Vagina (tissue), 2 donors: ENCODE results near the gene LYRM9. TPM values are rescaled to one million over a fixed set of nuclear protein-coding genes. Genes with fewer than 3 reads are reported as not detected.
A peak's percentile ranks its signal among the peaks of the same experiment; 100 is the strongest.
"Not testable (repeated sequence)": the region's sequence is repeated elsewhere in the genome, so short reads cannot be mapped to it uniquely, and the experiment has no call there.

Experiments
- DNase-seq, 2 donors: peaks; one replicate each; pipeline ENCODE4 v3.0.0-alpha.2; 2017; ENCODE audit errors: extremely low spot score in 2 of 2
- H3K27ac ChIP-seq: fragments of 200-600 bp; sonication (generic); one replicate; pipeline ENCODE4 v1.5.1; 2019
- H3K27me3 ChIP-seq: fragments of 200-600 bp; sonication (generic); one replicate; pipeline ENCODE4 v1.5.1; 2019
- H3K36me3 ChIP-seq, 2 donors: fragments of 200-600 bp; sonication (generic); one replicate each; pipeline ENCODE4 v1.5.1; 2017 to 2019
- H3K4me1 ChIP-seq: fragments of 200-600 bp; sonication (generic); one replicate; pipeline ENCODE4 v1.5.1; 2019
- H3K4me3 ChIP-seq, 2 donors: fragments of 200-600 bp; sonication (generic); 1 replicate in 1 of 2; 2 replicates in 1 of 2; pipeline ENCODE4 v1.5.1; 2016 to 2019
- H3K9me3 ChIP-seq: fragments of 200-600 bp; sonication (generic); one replicate; pipeline ENCODE4 v1.5.1; 2019
- POLR2A ChIP-seq, 2 donors: fragments of 450-650 bp; IDR thresholded peaks; one replicate each; pipeline ENCODE4 v1.6.1; 2017; ENCODE audit warnings: antibody characterized with exemption in 2 of 2, mild to moderate bottlenecking in 2 of 2, moderate library complexity in 2 of 2
- POLR2AphosphoS5 ChIP-seq, 2 donors: sonication (generic); formaldehyde crosslinking; IDR thresholded peaks; one replicate each; pipeline ENCODE4 v1.9.0; 2017; ENCODE audit warnings: antibody characterized with exemption in 2 of 2, mild to moderate bottlenecking in 2 of 2, low read depth in 1 of 2; ENCODE audit not compliant: insufficient read depth in 1 of 2
- intact Hi-C: fragments of 100-400 bp; cut with DNase I; formaldehyde crosslinking; loops from one replicate; pipeline ENCODE4 v1.15.1; 2023
- total RNA-seq: library from RNA; depleted of rRNA; stranded (reverse); fragments of >200 nt; gene quantifications from one replicate; pipeline ENCODE4 v1.2.3, GENCODE V29; 2016
- TF ChIP-seq, protein P1 (sequence below), 3 experiments: fragments of 450-650 bp in 2 of 3; fragments of 200-600 bp in 1 of 3; sonication (generic) in 1 of 3; IDR thresholded peaks; one replicate each; pipeline ENCODE4 v1.5.1; 2017 to 2019; ENCODE audit warnings: antibody characterized with exemption in 3 of 3, mild to moderate bottlenecking in 2 of 3, moderate library complexity in 2 of 3

The LYRM9 gene
- total RNA-seq, 1 donor from 2014 or later: 4.2 TPM

DNA sequence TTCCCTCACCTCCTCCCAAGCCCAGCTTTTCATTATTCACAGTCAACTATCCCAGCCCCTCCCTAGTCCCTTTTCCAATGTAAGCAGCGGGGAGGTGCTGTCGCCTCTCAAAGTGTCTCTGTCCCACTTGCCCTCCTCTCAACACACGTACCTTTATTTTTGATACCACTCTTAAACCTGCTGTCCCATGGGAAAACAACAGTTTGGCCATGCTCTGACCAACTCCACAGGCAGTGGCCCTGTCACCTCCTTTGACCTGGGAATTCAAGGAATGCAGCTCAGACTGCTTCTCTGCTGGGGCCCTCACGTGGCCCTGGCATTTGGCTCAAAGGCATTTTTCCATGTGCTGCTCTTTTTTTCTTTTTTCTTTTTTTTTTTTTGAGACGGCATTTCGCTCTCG lies 4.2 kb downstream of the LYRM9 start:
- Histone ChIP-seq H3K36me3 (no peaks in the 10 kb centered on the region), H3K27ac (no peak overlapping the region), H3K9me3 (no peaks in the 10 kb centered on the region), H3K4me3 (no peak overlapping the region), H3K27me3 (no peaks in the 10 kb centered on the region), H3K4me1 (peaks cover 8% of the 10 kb centered on the region)
- TF ChIP-seq POLR2A (IDR thresholded peaks at IDR 0.05) (no peak), POLR2AphosphoS5 (IDR thresholded peaks at IDR 0.05; ENCODE audit: insufficient read depth in 1 of 2, low read depth in 1 of 2) (no peak)
- TF ChIP-seq, protein P1, sequence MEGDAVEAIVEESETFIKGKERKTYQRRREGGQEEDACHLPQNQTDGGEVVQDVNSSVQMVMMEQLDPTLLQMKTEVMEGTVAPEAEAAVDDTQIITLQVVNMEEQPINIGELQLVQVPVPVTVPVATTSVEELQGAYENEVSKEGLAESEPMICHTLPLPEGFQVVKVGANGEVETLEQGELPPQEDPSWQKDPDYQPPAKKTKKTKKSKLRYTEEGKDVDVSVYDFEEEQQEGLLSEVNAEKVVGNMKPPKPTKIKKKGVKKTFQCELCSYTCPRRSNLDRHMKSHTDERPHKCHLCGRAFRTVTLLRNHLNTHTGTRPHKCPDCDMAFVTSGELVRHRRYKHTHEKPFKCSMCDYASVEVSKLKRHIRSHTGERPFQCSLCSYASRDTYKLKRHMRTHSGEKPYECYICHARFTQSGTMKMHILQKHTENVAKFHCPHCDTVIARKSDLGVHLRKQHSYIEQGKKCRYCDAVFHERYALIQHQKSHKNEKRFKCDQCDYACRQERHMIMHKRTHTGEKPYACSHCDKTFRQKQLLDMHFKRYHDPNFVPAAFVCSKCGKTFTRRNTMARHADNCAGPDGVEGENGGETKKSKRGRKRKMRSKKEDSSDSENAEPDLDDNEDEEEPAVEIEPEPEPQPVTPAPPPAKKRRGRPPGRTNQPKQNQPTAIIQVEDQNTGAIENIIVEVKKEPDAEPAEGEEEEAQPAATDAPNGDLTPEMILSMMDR (IDR thresholded peaks at IDR 0.05): no peak
- no peak for DNase-seq
- intact Hi-C loops: no loop called here

DNA sequence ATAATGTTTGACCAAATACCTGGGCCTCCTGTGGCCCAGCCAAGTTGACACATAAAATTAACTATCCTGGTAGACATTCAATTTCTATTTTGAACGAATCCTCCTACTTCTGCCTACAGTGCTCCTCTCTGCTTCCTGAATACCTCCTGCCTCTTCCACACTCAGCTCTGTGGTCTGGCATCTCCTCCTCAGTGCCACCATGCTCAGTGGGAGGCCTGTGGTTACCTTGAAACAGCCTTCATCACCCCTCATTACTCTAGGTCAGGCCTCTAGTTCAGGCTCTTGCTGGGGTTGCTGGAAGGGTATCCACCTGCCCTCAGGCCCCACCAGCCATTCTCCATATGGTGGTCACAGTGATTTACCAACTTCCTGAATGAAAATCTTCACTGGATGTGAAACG lies 5.1 kb downstream of the LYRM9 start:
- DNase-seq: no peak
- H3K4me3 ChIP-seq: no peak overlapping the region
- H3K27ac ChIP-seq: no peak overlapping the region
- no peaks in the 10 kb centered on the region for H3K36me3 ChIP-seq
- intact Hi-C loops: no loop called here
- TF ChIP-seq POLR2AphosphoS5 (IDR thresholded peaks at IDR 0.05; ENCODE audit: insufficient read depth in 1 of 2, low read depth in 1 of 2): no peak
- TF ChIP-seq POLR2A (IDR thresholded peaks at IDR 0.05): no peak
- TF ChIP-seq, protein P1 (IDR thresholded peaks at IDR 0.05): no peak
- no peaks in the 10 kb centered on the region for H3K9me3 ChIP-seq
- H3K4me1 ChIP-seq: peaks cover 8% of the 10 kb centered on the region
- H3K27me3 ChIP-seq: no peaks in the 10 kb centered on the region

DNA sequence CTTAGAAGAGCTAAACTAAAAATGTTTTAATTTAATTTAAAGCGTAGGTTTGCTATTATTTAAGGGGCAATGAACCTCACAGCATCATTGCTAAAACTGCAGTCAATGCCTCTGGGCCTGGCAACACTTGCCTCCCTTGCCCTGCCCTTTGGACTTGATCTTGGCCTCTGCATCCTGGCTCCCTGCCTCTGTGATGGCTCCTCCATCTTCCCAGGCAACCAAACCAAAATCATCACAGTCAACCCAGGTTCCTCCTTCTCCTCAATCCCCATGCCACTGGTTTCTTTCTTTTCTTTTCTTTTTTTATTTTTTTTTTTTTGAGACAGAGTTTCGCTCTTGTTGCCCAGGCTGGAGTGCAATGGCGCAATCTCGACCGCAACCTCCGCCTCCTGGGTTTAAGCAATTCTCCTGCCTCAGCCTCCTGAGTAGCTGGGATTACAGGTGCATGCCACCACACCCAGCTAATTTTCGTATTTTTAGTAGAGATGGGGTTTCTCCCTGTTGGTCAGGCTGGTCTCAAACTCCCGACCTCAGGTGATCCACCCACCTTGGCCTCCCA lies 6.7 kb downstream of the LYRM9 start:
- H3K4me1 ChIP-seq, H3K9me3 ChIP-seq, H3K27ac ChIP-seq, H3K27me3 ChIP-seq, DNase-seq, H3K36me3 ChIP-seq, H3K4me3 ChIP-seq, intact Hi-C loops: not testable (repeated sequence)

DNA sequence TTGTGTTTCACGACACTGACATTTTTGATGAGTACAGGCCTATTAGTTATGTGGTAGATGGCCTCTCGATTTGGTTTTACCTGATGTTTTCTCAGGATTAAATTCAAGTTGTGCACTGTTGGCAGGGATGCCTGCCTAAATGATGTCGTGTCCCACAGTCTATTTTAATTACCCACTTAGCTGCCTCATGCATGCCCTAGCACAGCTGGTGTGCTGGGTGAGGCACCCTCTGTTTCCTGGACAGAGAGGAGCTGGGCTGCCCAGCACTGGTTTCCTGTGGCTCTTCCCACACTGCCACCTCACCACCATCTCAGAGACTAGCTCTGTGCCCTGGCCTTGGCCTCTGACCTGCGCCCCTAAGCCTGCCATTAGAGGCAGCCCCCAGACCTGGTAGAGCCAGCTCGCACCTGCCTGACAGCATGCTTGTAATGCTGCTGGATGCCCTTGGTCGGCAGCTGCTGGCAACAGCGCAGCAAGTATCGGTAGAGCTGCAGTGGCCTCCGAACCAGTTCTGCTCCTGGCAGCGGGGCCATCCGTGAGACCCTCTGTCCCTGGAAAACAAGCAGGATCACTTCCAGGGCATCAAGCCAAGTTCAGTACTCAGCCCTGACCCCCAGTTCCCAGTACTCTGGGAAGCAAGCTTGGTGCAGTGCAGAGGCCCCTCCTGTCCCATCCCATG lies 10.9 kb downstream of the LYRM9 start:
- no peak for TF ChIP-seq POLR2A (IDR thresholded peaks at IDR 0.05)
- TF ChIP-seq, protein P1 (IDR thresholded peaks at IDR 0.05): no peak
- TF ChIP-seq POLR2AphosphoS5 (IDR thresholded peaks at IDR 0.05; ENCODE audit: insufficient read depth in 1 of 2, low read depth in 1 of 2): no peak
- Histone ChIP-seq H3K27ac (no peak overlapping the region), H3K9me3 (no peaks in the 10 kb centered on the region), H3K4me3 (no peak overlapping the region), H3K27me3 (no peaks in the 10 kb centered on the region), H3K36me3 (no peaks in the 10 kb centered on the region), H3K4me1 (no peaks in the 10 kb centered on the region)
- intact Hi-C loops: loop anchor here (5.0 kb wide), 1 partner anchor 70 kb away; no protein-coding TSS in a partner anchor
- no peak for DNase-seq

DNA sequence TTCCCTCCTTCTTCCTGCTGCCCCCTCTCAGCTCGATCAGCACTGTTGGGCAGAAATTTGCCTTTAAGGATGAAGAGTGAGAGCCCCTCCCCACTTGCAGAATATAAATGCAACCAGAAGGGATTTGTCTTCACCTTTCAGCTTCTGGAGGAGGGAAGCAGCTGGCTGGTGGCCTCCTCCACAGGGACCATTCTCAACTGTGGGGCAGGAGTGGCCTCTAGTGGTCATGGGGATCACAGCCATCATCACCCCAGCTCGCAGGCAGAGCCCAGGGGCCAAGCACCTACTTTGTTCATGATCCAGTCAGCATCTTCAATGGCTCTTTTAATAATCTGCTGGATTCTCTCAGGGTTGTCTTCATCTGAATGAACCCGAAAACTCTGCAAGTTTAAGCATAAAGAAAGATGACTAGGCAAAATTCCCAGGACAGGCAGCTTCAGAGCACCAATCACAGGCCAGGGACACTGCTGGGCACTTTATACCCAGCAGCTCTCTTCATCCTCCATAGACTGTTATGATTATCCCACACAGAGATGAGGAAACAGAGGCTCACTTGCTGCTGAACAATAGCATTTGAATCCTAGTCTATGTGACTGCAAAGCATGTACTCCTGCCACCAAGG lies 13.1 kb downstream of the LYRM9 start:
- Histone ChIP-seq H3K27ac (no peak overlapping the region), H3K4me1 (no peaks in the 10 kb centered on the region), H3K36me3 (no peaks in the 10 kb centered on the region), H3K27me3 (no peaks in the 10 kb centered on the region), H3K9me3 (no peaks in the 10 kb centered on the region), H3K4me3 (no peak overlapping the region)
- DNase-seq: no peak
- intact Hi-C loops: loop anchor here (5.0 kb wide), 1 partner anchor 68 kb away; no protein-coding TSS in a partner anchor
- no peak for TF ChIP-seq POLR2A (IDR thresholded peaks at IDR 0.05)
- TF ChIP-seq, protein P1 (IDR thresholded peaks at IDR 0.05): peak; percentile 51 to 55 (median 53)
